Nephron (organoid): ENCODE results near the gene AGT.
"Not testable (repeated sequence)": the region's sequence is repeated elsewhere in the genome, so short reads cannot be mapped to it uniquely, and the experiment has no call there.

Experiments
- H3K27ac Mint-ChIP-seq, 3 experiments: 2 replicates each; pipeline ENCODE4 v1.8.0; 2020; ENCODE audit warnings: mixed read lengths in 3 of 3, mild to moderate bottlenecking in 2 of 3, moderate library complexity in 1 of 3
- H3K27me3 Mint-ChIP-seq: 2 replicates; pipeline ENCODE4 v1.8.0; 2021; ENCODE audit warnings: low read depth, mild to moderate bottlenecking, moderate library complexity, mixed read lengths
- H3K36me3 Mint-ChIP-seq: 2 replicates; pipeline ENCODE4 v1.8.0; 2020; ENCODE audit warnings: low read depth, mixed read lengths
- H3K4me1 Mint-ChIP-seq: 2 replicates; pipeline ENCODE4 v1.8.0; 2020; ENCODE audit warnings: mixed read lengths
- H3K4me3 Mint-ChIP-seq, 3 experiments: 2 replicates each; pipeline ENCODE4 v1.8.0; 2020; ENCODE audit warnings: mild to moderate bottlenecking in 3 of 3, mixed read lengths in 3 of 3, moderate library complexity in 2 of 3
- H3K9me3 Mint-ChIP-seq: 2 replicates; pipeline ENCODE4 v1.8.0; 2020; ENCODE audit warnings: mixed read lengths
- TF ChIP-seq, protein P1 (sequence below), 3 experiments: fragments of 200-600 bp; sonication (generic); IDR thresholded peaks; one replicate each; pipeline ENCODE4 v1.5.0; 2021; ENCODE audit warnings: antibody characterized with exemption in 3 of 3; ENCODE audit not compliant: unreplicated experiment in 3 of 3

Gene AGT

DNA sequence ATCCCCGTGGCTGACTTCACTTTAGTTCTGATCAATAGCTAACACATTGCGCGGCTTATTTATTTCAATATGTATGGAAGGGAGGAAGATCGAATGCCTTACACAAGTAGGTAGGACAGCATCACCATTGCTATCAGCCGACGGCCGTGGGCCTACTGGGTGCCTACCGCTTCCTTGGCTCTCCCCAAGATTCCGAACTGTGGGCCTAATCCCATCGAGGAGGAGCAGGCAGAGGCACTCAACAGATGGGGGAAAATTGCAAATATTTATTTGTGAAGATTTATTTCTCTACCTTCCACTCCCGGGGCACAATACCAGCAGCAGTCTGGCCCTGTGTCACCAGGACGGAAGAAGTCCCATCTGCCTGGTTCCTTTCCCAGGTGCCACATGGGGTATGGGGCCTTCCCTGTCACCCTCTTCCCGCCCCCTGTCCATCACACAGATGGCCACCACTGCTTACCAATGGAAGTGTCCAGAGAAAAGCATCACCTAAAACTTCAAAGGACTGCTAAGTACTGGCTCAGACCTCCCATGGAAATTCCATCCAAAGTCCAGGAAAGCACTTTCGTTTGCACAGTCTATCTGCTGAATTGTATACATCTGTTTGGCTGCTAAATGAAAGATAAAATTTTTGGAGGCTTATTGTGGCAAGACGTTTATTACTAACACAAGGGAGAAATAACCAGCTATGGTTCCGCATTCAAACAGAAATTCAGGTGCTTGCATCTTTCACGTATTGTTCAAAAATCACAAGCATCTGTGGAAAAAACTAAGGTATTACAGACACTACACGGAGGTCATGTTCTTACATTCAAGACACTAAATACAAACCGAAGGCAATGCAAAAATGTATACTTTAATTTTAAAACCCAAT, 11.8 kb downstream of the AGT start:
- Mint-ChIP-seq H3K4me3 (no peak overlapping the region), H3K27ac (no peak overlapping the region), H3K36me3 (no peaks in the 10 kb centered on the region), H3K27me3 (peaks cover 13% of the 10 kb centered on the region), H3K4me1 (peaks cover 14% of the 10 kb centered on the region), H3K9me3 (no peaks in the 10 kb centered on the region)
- TF ChIP-seq, protein P1, sequence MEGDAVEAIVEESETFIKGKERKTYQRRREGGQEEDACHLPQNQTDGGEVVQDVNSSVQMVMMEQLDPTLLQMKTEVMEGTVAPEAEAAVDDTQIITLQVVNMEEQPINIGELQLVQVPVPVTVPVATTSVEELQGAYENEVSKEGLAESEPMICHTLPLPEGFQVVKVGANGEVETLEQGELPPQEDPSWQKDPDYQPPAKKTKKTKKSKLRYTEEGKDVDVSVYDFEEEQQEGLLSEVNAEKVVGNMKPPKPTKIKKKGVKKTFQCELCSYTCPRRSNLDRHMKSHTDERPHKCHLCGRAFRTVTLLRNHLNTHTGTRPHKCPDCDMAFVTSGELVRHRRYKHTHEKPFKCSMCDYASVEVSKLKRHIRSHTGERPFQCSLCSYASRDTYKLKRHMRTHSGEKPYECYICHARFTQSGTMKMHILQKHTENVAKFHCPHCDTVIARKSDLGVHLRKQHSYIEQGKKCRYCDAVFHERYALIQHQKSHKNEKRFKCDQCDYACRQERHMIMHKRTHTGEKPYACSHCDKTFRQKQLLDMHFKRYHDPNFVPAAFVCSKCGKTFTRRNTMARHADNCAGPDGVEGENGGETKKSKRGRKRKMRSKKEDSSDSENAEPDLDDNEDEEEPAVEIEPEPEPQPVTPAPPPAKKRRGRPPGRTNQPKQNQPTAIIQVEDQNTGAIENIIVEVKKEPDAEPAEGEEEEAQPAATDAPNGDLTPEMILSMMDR (IDR thresholded peaks at IDR 0.05; ENCODE audit: unreplicated experiment in 3 of 3) = no peak

GRCh38 chr1:230701434-230701833, 12.5 kb downstream of the AGT start:
- no peak overlapping the region for H3K4me3 Mint-ChIP-seq
- TF ChIP-seq, protein P1 (IDR thresholded peaks at IDR 0.05; ENCODE audit: unreplicated experiment in 3 of 3) = no peak
- peaks cover 8% of the 10 kb centered on the region for H3K27me3 Mint-ChIP-seq
- H3K27ac Mint-ChIP-seq = no peak overlapping the region
- H3K9me3 Mint-ChIP-seq = no peaks in the 10 kb centered on the region
- H3K36me3 Mint-ChIP-seq = no peaks in the 10 kb centered on the region
- peaks cover 20% of the 10 kb centered on the region for H3K4me1 Mint-ChIP-seq

DNA sequence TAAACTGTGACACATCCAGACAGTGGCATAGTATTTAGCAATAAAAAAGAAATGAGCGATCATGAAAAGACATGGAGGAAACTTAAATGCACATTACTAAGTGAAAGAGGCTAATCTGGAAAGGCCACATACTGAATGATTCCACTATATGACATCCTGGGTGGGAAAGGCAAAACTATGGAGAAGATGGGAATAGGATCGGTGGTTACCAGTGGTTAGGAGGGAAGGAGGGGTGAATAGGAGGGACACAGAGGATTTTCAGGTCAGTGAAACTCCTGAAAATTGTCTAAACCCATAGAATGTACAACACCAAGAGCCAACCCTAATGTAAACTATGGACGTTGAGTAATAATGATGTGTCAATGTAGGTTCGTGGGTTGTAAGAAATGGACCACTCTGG, 13.8 kb downstream of the AGT start:
- Mint-ChIP-seq H3K9me3 (no peaks in the 10 kb centered on the region), H3K4me1 (peaks cover 26% of the 10 kb centered on the region), H3K36me3 (no peaks in the 10 kb centered on the region), H3K27ac (no peak overlapping the region), H3K4me3 (no peak overlapping the region), H3K27me3 (peaks cover 7% of the 10 kb centered on the region)
- TF ChIP-seq, protein P1 (IDR thresholded peaks at IDR 0.05; ENCODE audit: unreplicated experiment in 3 of 3) = no peak

GRCh38 chr1:230699716-230700115, 14.2 kb downstream of the AGT start:
- H3K9me3 Mint-ChIP-seq = no peaks in the 10 kb centered on the region
- H3K4me3 Mint-ChIP-seq = no peak overlapping the region
- H3K27me3 Mint-ChIP-seq = peaks cover 3% of the 10 kb centered on the region
- no peak overlapping the region for H3K27ac Mint-ChIP-seq
- TF ChIP-seq, protein P1 (IDR thresholded peaks at IDR 0.05; ENCODE audit: unreplicated experiment in 3 of 3) = no peak
- H3K36me3 Mint-ChIP-seq = no peaks in the 10 kb centered on the region
- peaks cover 26% of the 10 kb centered on the region for H3K4me1 Mint-ChIP-seq

- not testable (repeated sequence) for H3K4me3 Mint-ChIP-seq, H3K27ac Mint-ChIP-seq, H3K36me3 Mint-ChIP-seq, H3K27me3 Mint-ChIP-seq, H3K9me3 Mint-ChIP-seq
- H3K4me1 Mint-ChIP-seq = peaks cover 26% of the 10 kb centered on the region
Observed at GRCh38 chr1:230698964-230699363, 15.0 kb downstream of the AGT start.

DNA sequence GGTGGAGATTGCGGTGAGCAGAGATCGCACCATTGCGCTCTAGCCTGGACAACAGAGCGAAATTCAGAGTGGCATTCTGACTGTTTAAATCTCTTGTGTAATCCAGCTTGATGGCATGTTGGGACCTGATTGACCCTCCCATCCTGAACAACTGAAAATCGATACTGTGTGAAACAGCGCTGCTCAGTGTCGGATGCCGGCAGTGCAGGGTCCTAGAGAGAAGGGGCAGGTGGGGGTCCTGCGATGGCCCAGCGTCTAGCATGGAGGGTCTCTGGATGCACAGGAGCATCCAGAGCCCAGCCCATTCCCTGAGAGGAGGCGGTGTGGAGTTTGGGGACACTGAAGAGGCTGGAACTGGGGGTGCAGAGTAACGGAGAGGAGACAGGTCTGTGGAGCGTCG, 15.8 kb downstream of the AGT start:
- TF ChIP-seq, protein P1 (IDR thresholded peaks at IDR 0.05; ENCODE audit: unreplicated experiment in 3 of 3) = no peak
- H3K36me3 Mint-ChIP-seq = peaks cover 5% of the 10 kb centered on the region
- no peak overlapping the region for H3K27ac Mint-ChIP-seq
- no peaks in the 10 kb centered on the region for H3K9me3 Mint-ChIP-seq
- H3K27me3 Mint-ChIP-seq = peaks cover 3% of the 10 kb centered on the region
- H3K4me1 Mint-ChIP-seq = peaks cover 26% of the 10 kb centered on the region
- H3K4me3 Mint-ChIP-seq = no peak overlapping the region
